GOT3 (cell line): ENCODE data around the gene STON2.
"Not testable (repeated sequence)": the region's sequence is repeated elsewhere in the genome, so short reads cannot be mapped to it uniquely, and the experiment has no call there.

Source experiments
- DNase-seq: peaks from one replicate; lab custom pipeline; 2025; ENCODE audit warnings: mixed read lengths; lab: John Stamatoyannopoulos, UW

STON2 gene

GRCh38 chr14:81382517-81383225 lies 17.5 kb downstream of the STON2 start:
- DNase-seq: no peak

DNA sequence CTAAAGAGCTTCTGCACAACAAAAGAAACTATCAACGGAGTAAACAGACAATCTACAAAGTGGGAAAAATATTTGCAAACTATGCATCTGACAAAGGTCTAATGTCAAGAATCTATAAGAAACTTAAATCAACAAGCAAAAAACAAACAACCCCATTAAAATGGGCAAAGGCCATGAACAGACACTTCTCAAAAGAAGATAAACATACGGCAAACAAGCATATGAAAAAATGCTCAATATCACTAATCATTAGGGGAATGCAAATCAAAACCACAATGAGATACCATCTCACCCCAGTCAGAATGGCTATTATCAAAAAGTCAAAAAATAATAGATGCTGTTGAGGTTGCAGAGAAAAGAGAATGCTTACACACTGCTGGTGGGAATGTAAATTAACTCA lies 20.1 kb downstream of the STON2 start:
- DNase-seq: not testable (repeated sequence)

DNA sequence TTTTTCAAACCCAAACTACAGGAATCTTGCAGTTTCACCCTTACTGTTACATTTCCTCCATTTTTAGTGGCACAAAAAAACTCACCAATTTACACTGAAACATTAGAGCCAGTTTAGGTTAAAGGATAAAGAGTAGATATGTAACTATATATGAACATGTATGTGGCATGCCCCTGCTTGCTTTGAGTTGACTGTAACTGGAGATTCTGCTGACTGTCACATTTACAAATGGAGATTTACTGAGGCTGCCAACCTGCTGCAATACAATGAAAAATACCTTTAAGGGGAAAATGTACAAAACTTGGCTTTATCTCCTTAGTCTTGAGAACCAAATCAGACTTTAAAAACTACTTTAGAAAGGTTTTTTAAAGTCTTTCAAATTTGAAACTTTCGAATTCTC lies 28.3 kb downstream of the STON2 start:
- no peak for DNase-seq

- DNase-seq: no peak
Measured at GRCh38 chr14:81367563-81367962, 32.6 kb downstream of the STON2 start.

- DNase-seq: no peak
Measured at GRCh38 chr14:81366884-81367283, 33.2 kb downstream of the STON2 start.

DNA sequence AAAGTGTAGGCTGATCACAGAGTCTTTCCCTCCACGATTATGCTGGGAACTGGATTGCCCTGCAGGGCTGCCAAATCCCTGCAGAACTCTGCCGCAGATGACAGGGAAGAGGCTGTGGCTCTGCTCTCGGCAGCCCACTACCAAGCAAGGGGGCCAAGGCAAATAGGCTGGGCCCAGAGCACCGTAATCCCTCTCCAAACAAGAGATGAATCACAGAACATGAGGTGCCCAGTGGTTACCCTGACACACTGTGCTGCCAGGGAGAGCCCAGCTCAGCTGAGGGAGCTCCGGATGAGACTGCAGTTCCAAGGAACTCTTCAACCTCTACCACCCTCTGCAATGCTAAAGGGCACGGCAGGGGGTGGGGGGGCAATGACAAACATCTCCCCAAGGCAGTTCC lies 33.9 kb downstream of the STON2 start:
- no peak for DNase-seq

- DNase-seq: no peak
Measured at GRCh38 chr14:81363746-81364378, 36.3 kb downstream of the STON2 start.

- DNase-seq: no peak
Measured at GRCh38 chr14:81353691-81354323, 46.3 kb downstream of the STON2 start.

GRCh38 chr14:81352413-81352812 lies 47.7 kb downstream of the STON2 start:
- DNase-seq: no peak

DNA sequence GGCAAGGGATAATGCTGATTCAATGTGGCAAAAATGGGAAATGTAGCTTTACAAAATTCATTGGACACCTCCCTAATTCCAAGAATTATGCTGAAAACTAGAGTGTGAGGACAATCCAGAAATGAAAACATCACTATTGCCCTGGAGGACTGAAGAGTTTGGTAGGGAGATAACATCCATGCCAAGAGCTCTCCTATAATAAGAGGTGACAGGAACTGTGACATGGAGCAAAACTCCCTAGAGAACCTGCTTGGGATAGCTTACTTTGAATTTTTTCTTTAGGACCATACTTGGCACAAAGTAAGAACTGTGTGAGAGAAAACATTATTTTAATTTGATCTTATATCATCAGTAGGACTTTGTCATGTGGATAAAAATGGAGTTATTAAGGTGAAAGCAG lies 48.9 kb downstream of the STON2 start:
- DNase-seq: no peak

DNA sequence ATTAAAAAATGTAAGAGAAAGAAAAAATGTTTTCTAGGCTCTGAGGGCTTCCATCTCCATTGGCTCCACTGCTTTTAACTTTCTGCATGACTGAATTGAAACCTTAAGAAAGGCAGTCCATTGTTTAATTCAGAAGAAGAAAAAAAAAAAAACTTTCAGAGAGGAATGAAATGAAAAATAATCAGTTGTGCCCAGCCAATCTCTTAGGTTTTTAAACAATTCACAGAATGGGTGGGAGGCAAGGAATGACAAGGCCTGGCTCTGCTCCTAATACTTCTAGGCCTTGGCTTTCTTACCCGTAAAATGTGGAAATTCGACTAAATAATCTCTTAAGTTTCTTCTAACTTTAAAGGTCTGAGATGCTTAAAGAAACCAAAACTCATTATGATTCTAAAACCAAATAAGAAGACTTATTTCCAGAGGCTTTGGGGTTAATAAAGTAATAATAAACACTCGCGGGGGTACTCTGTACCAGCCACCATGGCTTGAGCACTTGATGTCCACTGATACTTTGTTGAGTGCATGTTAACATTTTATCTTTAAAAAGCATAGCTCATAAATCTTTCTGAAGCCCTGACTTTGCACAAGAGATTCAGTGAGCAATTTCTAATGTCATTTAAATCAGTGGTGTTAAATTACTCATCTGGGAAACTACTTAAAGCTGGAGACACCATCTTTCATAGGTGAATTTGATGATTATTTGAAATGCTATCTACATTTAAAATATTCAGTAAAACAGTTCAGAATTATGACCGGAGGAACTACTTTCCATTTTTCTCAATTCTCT lies 49.6 kb downstream of the STON2 start:
- DNase-seq: no peak

DNA sequence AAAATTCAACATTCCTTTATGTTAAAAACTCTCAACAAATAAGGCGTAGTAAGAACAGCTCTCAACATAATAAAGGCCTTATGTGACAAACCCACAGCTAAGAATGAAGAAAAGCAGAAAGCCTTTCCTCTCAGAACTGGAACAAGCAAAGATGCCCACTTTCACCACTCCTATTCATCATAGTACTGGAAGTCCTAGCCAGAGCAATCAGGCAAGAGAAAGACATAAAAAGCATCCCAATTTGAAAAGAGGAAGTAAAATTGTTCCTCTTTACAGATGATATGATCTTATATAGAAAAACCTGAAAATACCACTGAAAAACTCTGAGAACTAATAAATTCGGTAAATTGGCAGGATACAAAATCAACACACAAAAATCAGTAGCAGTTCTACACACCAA lies 52.1 kb downstream of the STON2 start:
- no peak for DNase-seq

DNA sequence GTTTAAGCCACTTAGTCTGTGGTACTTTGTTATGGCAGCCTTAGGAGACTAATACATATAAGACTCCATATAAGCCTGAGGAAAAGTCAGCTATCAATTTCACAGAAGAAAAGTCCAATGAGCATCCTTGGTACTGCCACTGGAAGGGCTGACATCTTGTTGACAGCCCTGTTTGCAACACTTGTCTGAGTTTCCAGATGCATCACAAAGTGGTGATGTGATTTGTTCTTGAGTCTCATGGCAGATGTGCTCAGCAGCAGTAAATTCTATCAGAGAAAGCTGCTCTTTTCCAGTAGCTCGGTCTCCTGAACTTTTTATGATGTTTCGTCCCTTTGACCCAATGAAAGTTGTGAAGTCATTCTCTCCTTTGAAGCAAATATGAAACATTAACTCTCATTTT lies 54.3 kb downstream of the STON2 start:
- DNase-seq: no peak

DNA sequence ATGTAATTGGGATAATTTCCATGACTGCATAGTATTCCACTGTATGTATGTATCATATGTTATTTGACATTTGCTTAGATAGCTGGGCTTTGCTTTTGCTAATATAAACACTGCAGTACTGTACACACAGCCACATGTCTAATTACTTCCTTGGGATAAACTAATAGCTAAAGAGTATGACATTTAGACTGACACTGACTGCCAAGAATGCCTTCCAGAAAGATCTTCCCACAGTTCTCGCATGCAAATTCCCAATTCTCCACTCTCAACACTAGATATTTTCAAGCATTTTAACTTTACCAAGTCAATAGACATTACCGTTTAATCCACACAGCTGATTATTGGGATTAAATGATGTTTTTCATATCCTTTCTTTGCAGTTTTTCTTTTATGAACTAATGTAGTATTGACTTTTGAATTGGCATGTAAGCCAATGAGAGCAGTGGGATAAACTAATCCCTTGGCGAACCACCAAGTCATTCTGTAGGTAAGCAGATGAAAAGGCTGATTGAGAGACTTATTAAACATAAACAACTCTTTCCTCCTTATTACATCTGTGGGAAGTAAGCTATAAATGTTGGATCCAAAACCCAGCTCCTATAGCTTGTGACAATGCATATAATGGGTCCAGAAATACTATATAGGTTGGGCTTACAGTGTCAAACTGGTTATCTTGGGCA lies 55.5 kb downstream of the STON2 start:
- no peak for DNase-seq

DNA sequence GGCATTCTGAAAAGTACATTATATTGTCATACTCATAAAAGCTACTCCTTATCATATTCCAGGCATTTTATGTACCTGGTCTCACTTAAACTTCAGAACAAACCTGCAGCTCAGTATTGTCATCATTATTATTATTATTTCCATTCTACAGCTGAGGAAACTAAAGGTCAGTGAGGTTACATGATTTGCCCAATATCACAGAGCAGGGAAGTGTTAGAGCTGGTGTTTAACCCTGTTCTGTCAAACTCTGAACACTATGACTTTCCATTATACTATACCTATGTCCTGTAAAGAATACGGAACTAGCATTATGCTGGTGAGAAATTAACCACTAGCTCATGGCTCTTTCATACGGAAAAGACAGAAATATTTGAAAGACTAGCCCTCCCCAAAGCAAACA lies 56.4 kb downstream of the STON2 start:
- DNase-seq: no peak

GRCh38 chr14:81342850-81343580 lies 57.1 kb downstream of the STON2 start:
- DNase-seq: no peak

DNA sequence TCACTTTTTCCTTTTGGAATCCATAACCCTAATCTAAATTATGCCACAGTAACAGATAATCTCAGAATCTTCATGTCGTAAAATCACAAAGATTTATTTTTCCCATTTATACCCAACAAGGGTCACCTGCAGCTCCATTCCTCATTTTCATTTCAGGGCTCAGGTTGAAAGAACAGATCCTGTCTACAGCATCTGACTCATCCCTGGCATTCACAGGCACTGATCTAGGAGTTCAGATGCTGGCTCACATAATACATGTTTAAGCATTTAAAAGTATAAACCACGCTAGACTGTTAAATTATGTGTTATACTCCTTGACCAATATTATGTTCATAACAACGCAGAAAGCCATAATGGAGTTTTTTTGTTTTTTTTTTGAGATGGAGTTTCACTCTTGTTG lies 58.3 kb downstream of the STON2 start:
- DNase-seq: no peak

DNA sequence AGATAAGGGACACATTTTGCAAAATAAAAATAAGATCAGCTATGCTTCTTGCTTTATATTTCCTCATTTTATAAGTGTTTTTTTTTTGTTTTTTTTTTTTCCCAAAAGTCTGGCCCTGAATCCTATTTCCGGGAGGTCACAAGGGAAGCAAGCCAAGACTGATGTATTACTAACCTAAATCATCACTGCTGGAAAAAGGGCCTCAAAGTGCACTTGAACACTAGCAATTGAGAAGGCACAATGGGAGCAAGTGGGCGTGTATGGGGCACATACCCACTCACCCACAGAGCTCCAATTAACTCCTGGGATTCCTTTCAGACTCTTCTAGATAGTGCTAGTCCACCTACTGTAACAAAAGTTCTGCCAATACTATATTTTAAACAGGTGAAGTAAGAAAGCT lies 58.8 kb downstream of the STON2 start:
- DNase-seq: no peak

GRCh38 chr14:81340201-81340600 lies 59.9 kb downstream of the STON2 start:
- DNase-seq: no peak

DNA sequence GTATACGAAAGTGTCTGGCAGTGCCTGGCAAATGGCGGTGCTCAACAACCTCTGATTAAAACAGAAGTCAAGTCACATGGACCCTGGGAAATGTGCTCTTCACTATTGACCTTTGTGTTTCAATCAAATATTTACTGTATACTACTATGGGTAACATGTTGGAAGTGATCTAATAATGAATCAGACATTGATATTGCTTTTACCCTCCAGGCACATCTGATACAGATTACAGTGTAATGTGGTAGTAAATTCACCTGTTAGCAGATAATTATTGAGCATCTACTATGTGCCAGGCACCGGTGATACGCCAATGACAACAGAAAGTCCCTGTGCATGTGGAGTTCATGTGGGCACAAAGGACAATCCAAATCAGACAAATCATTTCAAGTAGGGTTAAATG lies 63.1 kb downstream of the STON2 start:
- no peak for DNase-seq

GRCh38 chr14:81336009-81336408 lies 64.1 kb downstream of the STON2 start:
- no peak for DNase-seq
